ENCODE results near the gene SLC16A6. TPM values are rescaled to one million over a fixed set of nuclear protein-coding genes. Genes with fewer than 3 reads are reported as not detected.
A peak's percentile ranks its signal among the peaks of the same experiment; 100 is the strongest.

SLC16A6 gene
- total RNA-seq, 1 experiment from 2014 or later = 4.8 TPM

DNA sequence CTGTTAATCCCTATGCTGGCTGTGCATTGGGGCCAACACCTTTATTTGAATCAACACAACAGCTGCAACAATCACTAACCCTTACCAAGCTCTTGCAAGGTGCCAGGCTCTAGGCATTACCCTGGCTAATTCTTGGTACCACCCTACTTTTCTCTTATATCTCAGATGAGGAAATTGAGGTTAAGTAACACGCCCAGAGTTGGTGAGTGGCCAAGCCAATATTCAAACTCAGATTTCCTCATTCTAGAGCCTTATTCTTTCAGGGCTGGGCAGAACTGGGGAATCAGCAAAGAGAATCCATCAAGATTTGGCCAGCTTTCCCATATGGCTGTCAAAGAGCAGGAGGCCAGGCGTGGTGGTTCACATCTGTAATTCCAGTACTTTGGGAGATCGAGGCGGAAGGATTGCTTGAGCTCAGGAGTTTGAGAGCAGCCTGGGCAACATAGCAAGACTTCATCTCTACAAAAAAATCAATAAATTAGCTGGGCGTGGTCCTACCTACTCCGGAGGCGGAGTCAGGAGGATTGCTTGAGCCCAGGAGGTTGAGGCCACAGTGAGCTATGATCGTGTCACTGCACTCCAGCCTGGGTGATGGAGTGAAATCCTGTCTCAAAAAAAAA is 24.1 kb upstream of the SLC16A6 start:
- H3K4me3 ChIP-seq (replicated peaks in 1 of 2; ENCODE audit: low read depth in 1 of 2, low read length in 2 of 2) = no peak overlapping the region
- H3K9ac ChIP-seq (ENCODE audit: low read length) = no peak overlapping the region
- RAD21 ChIA-PET (ENCODE audit: low non-redundant PET in 1 of 2, low total read pairs in 2 of 2, uncharacterized antibody in 2 of 2, unreplicated experiment in 2 of 2) = interaction anchor here in 1 of 2 experiments (0.8 kb wide), 1 partner anchor 11 kb away, joined by 4 read pairs; no protein-coding TSS in a partner anchor
- peak overlapping the region; percentile 37 for H3K4me2 ChIP-seq (ENCODE audit: low read length)
- no TSS peak for BruUV-seq (replicated peaks)
- H3K27me3 ChIP-seq (ENCODE audit: insufficient read depth, low read length) = no peaks in the 10 kb centered on the region
- no peaks in the 10 kb centered on the region for H3K36me3 ChIP-seq (ENCODE audit: control insufficient read depth in 1 of 2, insufficient read depth in 2 of 2, low read length in 2 of 2)
- H4K20me1 ChIP-seq (ENCODE audit: insufficient read depth) = no peaks in the 10 kb centered on the region
- TF ChIP-seq, protein P1, sequence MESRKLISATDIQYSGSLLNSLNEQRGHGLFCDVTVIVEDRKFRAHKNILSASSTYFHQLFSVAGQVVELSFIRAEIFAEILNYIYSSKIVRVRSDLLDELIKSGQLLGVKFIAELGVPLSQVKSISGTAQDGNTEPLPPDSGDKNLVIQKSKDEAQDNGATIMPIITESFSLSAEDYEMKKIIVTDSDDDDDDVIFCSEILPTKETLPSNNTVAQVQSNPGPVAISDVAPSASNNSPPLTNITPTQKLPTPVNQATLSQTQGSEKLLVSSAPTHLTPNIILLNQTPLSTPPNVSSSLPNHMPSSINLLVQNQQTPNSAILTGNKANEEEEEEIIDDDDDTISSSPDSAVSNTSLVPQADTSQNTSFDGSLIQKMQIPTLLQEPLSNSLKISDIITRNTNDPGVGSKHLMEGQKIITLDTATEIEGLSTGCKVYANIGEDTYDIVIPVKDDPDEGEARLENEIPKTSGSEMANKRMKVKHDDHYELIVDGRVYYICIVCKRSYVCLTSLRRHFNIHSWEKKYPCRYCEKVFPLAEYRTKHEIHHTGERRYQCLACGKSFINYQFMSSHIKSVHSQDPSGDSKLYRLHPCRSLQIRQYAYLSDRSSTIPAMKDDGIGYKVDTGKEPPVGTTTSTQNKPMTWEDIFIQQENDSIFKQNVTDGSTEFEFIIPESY (IDR thresholded peaks at IDR 0.05; ENCODE audit: extremely low read depth, insufficient replicate concordance, low read length) = no peak
- TF ChIP-seq, protein P2, sequence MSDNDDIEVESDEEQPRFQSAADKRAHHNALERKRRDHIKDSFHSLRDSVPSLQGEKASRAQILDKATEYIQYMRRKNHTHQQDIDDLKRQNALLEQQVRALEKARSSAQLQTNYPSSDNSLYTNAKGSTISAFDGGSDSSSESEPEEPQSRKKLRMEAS (IDR thresholded peaks at IDR 0.05) = 0 out of 2 replicates have a peak, but pooled peaks have one; percentile 16
- TF ChIP-seq, protein P3, sequence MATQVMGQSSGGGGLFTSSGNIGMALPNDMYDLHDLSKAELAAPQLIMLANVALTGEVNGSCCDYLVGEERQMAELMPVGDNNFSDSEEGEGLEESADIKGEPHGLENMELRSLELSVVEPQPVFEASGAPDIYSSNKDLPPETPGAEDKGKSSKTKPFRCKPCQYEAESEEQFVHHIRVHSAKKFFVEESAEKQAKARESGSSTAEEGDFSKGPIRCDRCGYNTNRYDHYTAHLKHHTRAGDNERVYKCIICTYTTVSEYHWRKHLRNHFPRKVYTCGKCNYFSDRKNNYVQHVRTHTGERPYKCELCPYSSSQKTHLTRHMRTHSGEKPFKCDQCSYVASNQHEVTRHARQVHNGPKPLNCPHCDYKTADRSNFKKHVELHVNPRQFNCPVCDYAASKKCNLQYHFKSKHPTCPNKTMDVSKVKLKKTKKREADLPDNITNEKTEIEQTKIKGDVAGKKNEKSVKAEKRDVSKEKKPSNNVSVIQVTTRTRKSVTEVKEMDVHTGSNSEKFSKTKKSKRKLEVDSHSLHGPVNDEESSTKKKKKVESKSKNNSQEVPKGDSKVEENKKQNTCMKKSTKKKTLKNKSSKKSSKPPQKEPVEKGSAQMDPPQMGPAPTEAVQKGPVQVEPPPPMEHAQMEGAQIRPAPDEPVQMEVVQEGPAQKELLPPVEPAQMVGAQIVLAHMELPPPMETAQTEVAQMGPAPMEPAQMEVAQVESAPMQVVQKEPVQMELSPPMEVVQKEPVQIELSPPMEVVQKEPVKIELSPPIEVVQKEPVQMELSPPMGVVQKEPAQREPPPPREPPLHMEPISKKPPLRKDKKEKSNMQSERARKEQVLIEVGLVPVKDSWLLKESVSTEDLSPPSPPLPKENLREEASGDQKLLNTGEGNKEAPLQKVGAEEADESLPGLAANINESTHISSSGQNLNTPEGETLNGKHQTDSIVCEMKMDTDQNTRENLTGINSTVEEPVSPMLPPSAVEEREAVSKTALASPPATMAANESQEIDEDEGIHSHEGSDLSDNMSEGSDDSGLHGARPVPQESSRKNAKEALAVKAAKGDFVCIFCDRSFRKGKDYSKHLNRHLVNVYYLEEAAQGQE (IDR thresholded peaks at IDR 0.05; ENCODE audit: low read depth) = no peak
- no peak for TF ChIP-seq SRF (IDR thresholded peaks at IDR 0.05; ENCODE audit: low read depth)
- no peak for TF ChIP-seq POLR2AphosphoS5 (IDR thresholded peaks at IDR 0.05; ENCODE audit: low read depth, low read length)
- TF ChIP-seq CBX3 (IDR thresholded peaks at IDR 0.05; ENCODE audit: low read depth) = peak; percentile 49; the same call in 1 of the 2 replicates
- POLR2A ChIA-PET = interaction anchor here (1.6 kb wide), 1 partner anchor 23 kb away, joined by 6 read pairs; no protein-coding TSS in a partner anchor
- H3K79me2 ChIP-seq (ENCODE audit: insufficient read depth, low read length) = no peaks in the 10 kb centered on the region
- no peak overlapping the region for H2AFZ ChIP-seq (ENCODE audit: low read depth, low read length, poor library complexity, severe bottlenecking)
- peaks cover 57 to 77% of the 10 kb centered on the region in 2 experiments for H3K4me1 ChIP-seq (ENCODE audit: control insufficient read depth in 1 of 2, insufficient read depth in 2 of 2, low read length in 2 of 2)
- intact Hi-C loops (cut with micrococcal nuclease) = loop anchor here (5.0 kb wide), 1 partner anchor 67 kb away; no protein-coding TSS in a partner anchor
- DNase-seq (ENCODE audit: low read depth, low spot score) = no peak
- CTCF ChIA-PET = interaction anchor here (2.0 kb wide), 1 partner anchor 84 kb away, joined by 5 read pairs; no protein-coding TSS in a partner anchor
- H3K9me2 ChIP-seq (ENCODE audit: insufficient read depth) = no peaks in the 10 kb centered on the region
- H3K9me3 ChIP-seq (ENCODE audit: control insufficient read depth in 1 of 2, insufficient read depth in 1 of 2, low read depth in 1 of 2, low read length in 2 of 2) = no peaks in the 10 kb centered on the region
- no peak overlapping the region; the same call in 1 of the 2 replicates for H3K27ac ChIP-seq (ENCODE audit: low read depth, low read length)
- peak; percentile 42 for ATAC-seq
